OCI-LY1 (cell line): ENCODE results near the gene TBC1D4.

Experiments
- EZH2 ChIP-seq: fragments of 200-600 bp; sonication (generic), shearing (Covaris generic); IDR thresholded peaks from 2 replicates; pipeline ENCODE4 v1.8.0; 2017; ENCODE audit warnings: borderline replicate concordance, mixed run types, mild to moderate bottlenecking, antibody characterized with exemption, low read length, moderate library complexity, mixed read lengths
- TF ChIP-seq, protein P1 (sequence below): fragments of 200-600 bp; sonication (generic), shearing (Covaris generic); IDR thresholded peaks from 2 replicates; pipeline ENCODE4 v1.5.1; 2017; ENCODE audit warnings: mild to moderate bottlenecking, antibody characterized with exemption, low read length, moderate library complexity, mixed read lengths

DNA sequence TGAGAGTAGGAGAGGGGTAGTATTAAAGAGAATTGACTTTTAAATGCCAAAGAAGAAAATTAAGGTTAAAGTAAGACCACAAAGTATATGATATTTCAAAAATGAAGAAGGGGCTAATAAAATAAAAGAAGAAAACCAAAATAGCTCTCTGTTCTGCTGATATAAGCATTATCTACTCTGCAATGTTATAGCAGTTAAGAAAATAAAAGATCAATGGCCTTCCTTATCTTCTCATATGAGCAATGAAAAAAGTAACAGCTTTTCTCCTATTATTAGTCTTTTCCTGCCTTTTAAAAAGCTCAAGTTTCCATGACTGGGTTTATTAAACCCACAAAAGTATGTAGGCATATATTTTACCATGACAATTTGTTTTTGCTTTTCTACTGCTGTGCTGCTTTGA lies 126.4 kb downstream of the TBC1D4 start:
- TF ChIP-seq, protein P1, sequence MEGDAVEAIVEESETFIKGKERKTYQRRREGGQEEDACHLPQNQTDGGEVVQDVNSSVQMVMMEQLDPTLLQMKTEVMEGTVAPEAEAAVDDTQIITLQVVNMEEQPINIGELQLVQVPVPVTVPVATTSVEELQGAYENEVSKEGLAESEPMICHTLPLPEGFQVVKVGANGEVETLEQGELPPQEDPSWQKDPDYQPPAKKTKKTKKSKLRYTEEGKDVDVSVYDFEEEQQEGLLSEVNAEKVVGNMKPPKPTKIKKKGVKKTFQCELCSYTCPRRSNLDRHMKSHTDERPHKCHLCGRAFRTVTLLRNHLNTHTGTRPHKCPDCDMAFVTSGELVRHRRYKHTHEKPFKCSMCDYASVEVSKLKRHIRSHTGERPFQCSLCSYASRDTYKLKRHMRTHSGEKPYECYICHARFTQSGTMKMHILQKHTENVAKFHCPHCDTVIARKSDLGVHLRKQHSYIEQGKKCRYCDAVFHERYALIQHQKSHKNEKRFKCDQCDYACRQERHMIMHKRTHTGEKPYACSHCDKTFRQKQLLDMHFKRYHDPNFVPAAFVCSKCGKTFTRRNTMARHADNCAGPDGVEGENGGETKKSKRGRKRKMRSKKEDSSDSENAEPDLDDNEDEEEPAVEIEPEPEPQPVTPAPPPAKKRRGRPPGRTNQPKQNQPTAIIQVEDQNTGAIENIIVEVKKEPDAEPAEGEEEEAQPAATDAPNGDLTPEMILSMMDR = no peak
- TF ChIP-seq EZH2 = no peak
